Measurements from ENCODE around the gene GPD1. TPM values are rescaled to one million over a fixed set of nuclear protein-coding genes. Genes with fewer than 3 reads are reported as not detected.
"Not testable (repeated sequence)": the region's sequence is repeated elsewhere in the genome, so short reads cannot be mapped to it uniquely, and the experiment has no call there.

Gene GPD1
- total RNA-seq, 1 donor from 2014 or later, result 0.56 TPM

GRCh38 chr12:50129290-50129689, 25.5 kb downstream of the GPD1 start:
- ATAC-seq, result no peak

GRCh38 chr12:50132505-50133135, 28.8 kb downstream of the GPD1 start:
- ATAC-seq, result no peak

- ATAC-seq, result no peak
Measured at GRCh38 chr12:50142993-50143392, 39.2 kb downstream of the GPD1 start.

- no peak for ATAC-seq
Measured at GRCh38 chr12:50145439-50145838, 41.6 kb downstream of the GPD1 start.

GRCh38 chr12:50147281-50147680, 43.5 kb downstream of the GPD1 start:
- no peak for ATAC-seq

- not testable (repeated sequence) for ATAC-seq
Measured at GRCh38 chr12:50148011-50148410, 44.2 kb downstream of the GPD1 start.

GRCh38 chr12:50149311-50149710, 45.5 kb downstream of the GPD1 start:
- no peak for ATAC-seq

- peak; percentile 68 for ATAC-seq
Measured at GRCh38 chr12:50151047-50151687, 47.4 kb downstream of the GPD1 start.

GRCh38 chr12:50154947-50155346, 51.1 kb downstream of the GPD1 start:
- not testable (repeated sequence) for ATAC-seq

GRCh38 chr12:50156641-50157040, 52.8 kb downstream of the GPD1 start:
- no peak for ATAC-seq

- no peak for ATAC-seq
Measured at GRCh38 chr12:50157259-50157658, 53.5 kb downstream of the GPD1 start.

- no peak for ATAC-seq
Measured at GRCh38 chr12:50160643-50161042, 56.8 kb downstream of the GPD1 start.

Other genes with a start within 250 kb of the GPD1 start
- 0.04 TPM for gene FAIM2, start 200.1 kb upstream of the GPD1 start, total RNA-seq
- gene AQP2, start 153.3 kb upstream of the GPD1 start, total RNA-seq, result not detected
- gene AQP5, start 142.1 kb upstream of the GPD1 start, total RNA-seq, result 1.3 TPM
- not detected for gene AQP6, start 131.1 kb upstream of the GPD1 start, total RNA-seq
- 47.6 TPM for gene RACGAP1, start 78.5 kb upstream of the GPD1 start, total RNA-seq
- gene ASIC1, start 46.4 kb upstream of the GPD1 start, total RNA-seq, result 2.1 TPM
- gene SMARCD1, start 18.7 kb upstream of the GPD1 start, total RNA-seq, result 28.8 TPM
- gene COX14, start 8.2 kb downstream of the GPD1 start, total RNA-seq, result 37.9 TPM
- gene CERS5, start 63.4 kb downstream of the GPD1 start, total RNA-seq, result 21.9 TPM
- 53.9 TPM for gene LIMA1, start 179.5 kb downstream of the GPD1 start, total RNA-seq